Measurements from ENCODE around the gene SLC22A31.

Gene SLC22A31

GRCh38 chr16:89199241-89200123, 855 bp downstream of the SLC22A31 start:
- no peak for TF ChIP-seq CTCF (conservative IDR thresholded peaks at IDR 0.05)
- no peak overlapping the region for H3K27ac ChIP-seq

- H3K27ac ChIP-seq, result no peak overlapping the region
- TF ChIP-seq CTCF (conservative IDR thresholded peaks at IDR 0.05), result no peak
These were observed 1.7 kb downstream of the SLC22A31 start for GRCh38 chr16:89198417-89199240.

GRCh38 chr16:89197633-89198416, 2.5 kb downstream of the SLC22A31 start:
- TF ChIP-seq CTCF (conservative IDR thresholded peaks at IDR 0.05), result no peak
- H3K27ac ChIP-seq, result no peak overlapping the region

- no peak overlapping the region for H3K27ac ChIP-seq
- no peak for TF ChIP-seq CTCF (conservative IDR thresholded peaks at IDR 0.05)
These were observed 3.2 kb downstream of the SLC22A31 start for GRCh38 chr16:89197033-89197632.

- no peak for TF ChIP-seq CTCF (conservative IDR thresholded peaks at IDR 0.05)
- no peak overlapping the region for H3K27ac ChIP-seq
These were observed 4.7 kb downstream of the SLC22A31 start for GRCh38 chr16:89195521-89196171.

- H3K27ac ChIP-seq, result no peak overlapping the region
- no peak for TF ChIP-seq CTCF (conservative IDR thresholded peaks at IDR 0.05)
These were observed 5.7 kb downstream of the SLC22A31 start for GRCh38 chr16:89194340-89195311.
